GM21825 (cell line): Measurements from ENCODE around the gene FAH.

Experiments used
- ATAC-seq: cut with Tn5 transposase; IDR thresholded peaks from one replicate; pipeline ENCODE4 v1.9.1; 2021; ENCODE audit warnings: mild to moderate bottlenecking, moderate library complexity; ENCODE audit not compliant: unreplicated experiment

FAH gene

GRCh38 chr15:80231371-80231770 is 78.6 kb downstream of the FAH start:
- no peak for ATAC-seq

- ATAC-seq = no peak
Observed at GRCh38 chr15:80233581-80233980, 80.8 kb downstream of the FAH start.

GRCh38 chr15:80234883-80235282 is 82.1 kb downstream of the FAH start:
- no peak for ATAC-seq
